ENCODE data around the gene LOXL1. TPM values are rescaled to one million over a fixed set of nuclear protein-coding genes. Genes with fewer than 3 reads are reported as not detected.

Gene LOXL1
- total RNA-seq, 4 donors from 2014 or later, result 22.9 to 63.0 (median 34.5) TPM

- 90 to 100% methylated on average over 3 of the region's 3 CpGs for WGBS, 2 donors (ENCODE audit: low coverage in 1 of 2)
- no peak for ATAC-seq
- H3K27ac ChIP-seq, result no peak overlapping the region
- no peaks in the 10 kb centered on the region for H3K36me3 ChIP-seq
- no peak overlapping the region for H3K4me3 ChIP-seq
- H3K4me1 ChIP-seq, result peaks cover 0 to 5% (median 0%) of the 10 kb centered on the region in 3 donors
- no peaks in the 10 kb centered on the region for H3K27me3 ChIP-seq
- no peaks in the 10 kb centered on the region for H3K9me3 ChIP-seq
- no peak for TF ChIP-seq POLR2A (IDR thresholded peaks at IDR 0.05)
- TF ChIP-seq CTCF (IDR thresholded peaks at IDR 0.05), result no peak
- TF ChIP-seq POLR2AphosphoS5 (IDR thresholded peaks at IDR 0.05), result no peak
- TF ChIP-seq EP300 (IDR thresholded peaks at IDR 0.05), result no peak
These were observed 20.9 kb upstream of the LOXL1 start for GRCh38 chr15:73905225-73905827.

DNA sequence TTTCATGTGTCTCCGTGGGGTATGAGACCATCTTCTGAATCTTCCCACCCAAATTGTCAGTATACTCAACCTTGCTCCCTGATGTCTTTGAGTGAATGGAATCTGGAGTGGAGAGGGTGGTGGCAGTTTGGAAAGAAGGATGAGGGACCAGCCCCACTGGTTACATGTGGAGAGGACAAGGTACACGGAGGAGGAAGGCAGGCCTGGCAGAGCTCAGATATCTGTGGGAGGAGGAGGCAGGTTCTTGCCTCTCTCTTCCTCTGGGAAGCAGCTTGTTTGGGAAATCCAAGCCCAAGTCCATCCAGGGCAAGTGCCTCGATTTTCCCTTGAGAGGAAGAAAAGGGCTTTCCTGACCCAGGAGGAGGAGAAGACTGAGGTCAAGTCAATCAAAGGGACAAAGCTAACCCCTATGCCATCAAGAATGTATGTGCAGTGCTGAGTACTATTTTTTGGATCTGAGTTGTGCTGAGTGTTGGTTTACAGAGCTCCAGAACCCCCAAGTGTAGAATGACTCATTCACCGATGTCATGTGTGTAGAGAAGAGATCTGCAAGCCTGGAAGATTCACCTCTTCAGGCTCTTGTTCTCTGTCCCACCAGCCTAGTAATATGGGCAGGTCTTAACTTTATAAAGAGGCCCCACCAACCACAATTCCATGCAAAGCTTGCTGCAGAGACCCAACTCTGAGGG, 19.8 kb upstream of the LOXL1 start:
- no peaks in the 10 kb centered on the region for H3K36me3 ChIP-seq
- ATAC-seq, result no peak
- 86 to 93% methylated on average over 3 of the region's 4 CpGs for WGBS, 2 donors (ENCODE audit: low coverage in 1 of 2)
- H3K4me1 ChIP-seq, result peaks cover 0 to 4% (median 0%) of the 10 kb centered on the region in 3 donors
- no peak overlapping the region for H3K4me3 ChIP-seq
- TF ChIP-seq CTCF (IDR thresholded peaks at IDR 0.05) (no peak), POLR2AphosphoS5 (IDR thresholded peaks at IDR 0.05) (no peak), EP300 (IDR thresholded peaks at IDR 0.05) (no peak), POLR2A (IDR thresholded peaks at IDR 0.05) (no peak)
- no peak overlapping the region for H3K27ac ChIP-seq
- no peaks in the 10 kb centered on the region for H3K9me3 ChIP-seq
- no peaks in the 10 kb centered on the region for H3K27me3 ChIP-seq

GRCh38 chr15:73907035-73907408, 19.2 kb upstream of the LOXL1 start:
- WGBS, 2 donors (ENCODE audit: low coverage in 1 of 2), result 57 to 88% methylated on average over 2 of the region's 2 CpGs
- TF ChIP-seq POLR2AphosphoS5 (IDR thresholded peaks at IDR 0.05) (no peak), POLR2A (IDR thresholded peaks at IDR 0.05) (no peak), EP300 (IDR thresholded peaks at IDR 0.05) (no peak), CTCF (IDR thresholded peaks at IDR 0.05) (no peak)
- ATAC-seq, result no peak
- H3K27me3 ChIP-seq, result no peaks in the 10 kb centered on the region
- H3K4me1 ChIP-seq, result peaks cover 0 to 4% (median 0%) of the 10 kb centered on the region in 3 donors
- H3K4me3 ChIP-seq, result no peak overlapping the region
- H3K9me3 ChIP-seq, result no peaks in the 10 kb centered on the region
- no peak overlapping the region for H3K27ac ChIP-seq
- H3K36me3 ChIP-seq, result no peaks in the 10 kb centered on the region

DNA sequence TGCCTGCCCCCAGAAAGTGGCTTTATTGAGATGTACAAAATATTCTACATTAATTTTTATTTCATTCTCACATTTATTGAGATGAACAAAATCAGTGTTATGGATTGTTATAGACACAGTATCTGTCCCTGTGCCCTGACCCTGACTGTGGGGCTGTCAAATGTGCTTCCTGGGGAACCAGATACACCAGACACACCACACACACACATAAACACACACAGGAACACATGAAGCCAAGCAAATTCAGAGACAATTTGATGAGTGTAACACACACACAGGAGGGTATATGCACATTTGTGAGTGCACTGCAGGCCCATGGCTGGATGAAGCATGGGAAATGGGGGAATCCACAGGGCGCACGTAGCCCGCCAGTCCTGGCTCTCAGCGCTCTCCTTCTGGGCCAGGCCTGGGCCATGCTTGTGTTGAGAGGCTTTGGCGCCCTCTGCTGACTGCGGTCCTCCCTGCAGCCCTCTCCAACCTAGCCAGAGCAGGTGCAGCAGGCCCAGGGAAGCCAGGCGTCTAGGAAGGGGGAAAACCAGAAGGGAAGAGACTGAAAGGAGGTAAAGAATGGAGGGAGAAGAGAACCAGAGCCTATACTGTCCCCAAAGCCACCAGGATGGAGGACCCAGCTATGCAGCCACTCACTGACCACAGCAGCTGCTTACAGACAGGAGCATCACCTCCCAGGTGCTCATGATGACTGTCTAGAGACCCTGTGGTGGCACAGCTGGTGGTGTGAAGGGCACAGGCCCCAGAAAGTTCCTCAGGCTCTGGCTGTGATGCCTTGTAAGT, 18.0 kb upstream of the LOXL1 start:
- peak; percentile 90 for ATAC-seq
- H3K27ac ChIP-seq, result no peak overlapping the region
- H3K9me3 ChIP-seq, result no peaks in the 10 kb centered on the region
- no peaks in the 10 kb centered on the region for H3K27me3 ChIP-seq
- peaks cover 0 to 4% (median 0%) of the 10 kb centered on the region in 3 donors for H3K4me1 ChIP-seq
- no peak overlapping the region for H3K4me3 ChIP-seq
- WGBS, 2 donors (ENCODE audit: low coverage in 1 of 2), result 0 to 10% methylated on average over 1 to 4 of the region's 7 CpGs
- H3K36me3 ChIP-seq, result no peaks in the 10 kb centered on the region
- TF ChIP-seq POLR2AphosphoS5 (IDR thresholded peaks at IDR 0.05) (no peak), CTCF (IDR thresholded peaks at IDR 0.05) (peak in 3 of 4 experiments; percentile 84 to 95 (median 87)), POLR2A (IDR thresholded peaks at IDR 0.05) (no peak)
